ENCODE data around the gene P2RY6.

The P2RY6 gene

GRCh38 chr11:73257342-73258103 is 14.6 kb upstream of the P2RY6 start:
- DNase-seq (ENCODE audit: low read depth): no peak
- no peak for TF ChIP-seq MYC (IDR thresholded peaks at IDR 0.05; ENCODE audit: low read depth, low read length)
- no peak for TF ChIP-seq MAX (IDR thresholded peaks at IDR 0.05; ENCODE audit: low read depth, low read length)
- TF ChIP-seq CTCF (IDR thresholded peaks at IDR 0.05; ENCODE audit: low read depth, low read length): no peak
- no peak for TF ChIP-seq POLR2A (IDR thresholded peaks at IDR 0.05; ENCODE audit: extremely low read depth, insufficient read length)
- H3K4me3 ChIP-seq (ENCODE audit: low read depth, low read length): no peak overlapping the region

GRCh38 chr11:73258104-73259035 is 13.8 kb upstream of the P2RY6 start:
- H3K4me3 ChIP-seq (ENCODE audit: low read depth, low read length): no peak overlapping the region
- TF ChIP-seq MYC (IDR thresholded peaks at IDR 0.05; ENCODE audit: low read depth, low read length) (no peak), CTCF (IDR thresholded peaks at IDR 0.05; ENCODE audit: low read depth, low read length) (no peak), POLR2A (IDR thresholded peaks at IDR 0.05; ENCODE audit: extremely low read depth, insufficient read length) (no peak), MAX (IDR thresholded peaks at IDR 0.05; ENCODE audit: low read depth, low read length) (no peak)
- no peak for DNase-seq (ENCODE audit: low read depth)

GRCh38 chr11:73259406-73260126 is 12.6 kb upstream of the P2RY6 start:
- no peak overlapping the region for H3K4me3 ChIP-seq (ENCODE audit: low read depth, low read length)
- no peak for DNase-seq (ENCODE audit: low read depth)
- no peak for TF ChIP-seq CTCF (IDR thresholded peaks at IDR 0.05; ENCODE audit: low read depth, low read length)
- TF ChIP-seq MYC (IDR thresholded peaks at IDR 0.05; ENCODE audit: low read depth, low read length): no peak
- no peak for TF ChIP-seq MAX (IDR thresholded peaks at IDR 0.05; ENCODE audit: low read depth, low read length)
- TF ChIP-seq POLR2A (IDR thresholded peaks at IDR 0.05; ENCODE audit: extremely low read depth, insufficient read length): no peak

- H3K4me3 ChIP-seq (ENCODE audit: low read depth, low read length): no peak overlapping the region
- TF ChIP-seq MYC (IDR thresholded peaks at IDR 0.05; ENCODE audit: low read depth, low read length) (no peak), MAX (IDR thresholded peaks at IDR 0.05; ENCODE audit: low read depth, low read length) (no peak), POLR2A (IDR thresholded peaks at IDR 0.05; ENCODE audit: extremely low read depth, insufficient read length) (no peak), CTCF (IDR thresholded peaks at IDR 0.05; ENCODE audit: low read depth, low read length) (no peak)
- no peak for DNase-seq (ENCODE audit: low read depth)
Measured at GRCh38 chr11:73260127-73260457, 12.0 kb upstream of the P2RY6 start.

GRCh38 chr11:73262851-73263495 is 9.2 kb upstream of the P2RY6 start:
- no peak for TF ChIP-seq CTCF (IDR thresholded peaks at IDR 0.05; ENCODE audit: low read depth, low read length)
- TF ChIP-seq MYC (IDR thresholded peaks at IDR 0.05; ENCODE audit: low read depth, low read length): no peak
- TF ChIP-seq MAX (IDR thresholded peaks at IDR 0.05; ENCODE audit: low read depth, low read length): no peak
- TF ChIP-seq POLR2A (IDR thresholded peaks at IDR 0.05; ENCODE audit: extremely low read depth, insufficient read length): no peak
- no peak overlapping the region for H3K4me3 ChIP-seq (ENCODE audit: low read depth, low read length)
- no peak for DNase-seq (ENCODE audit: low read depth)
